ENCODE data around the gene TMEM252. TPM values are rescaled to one million over a fixed set of nuclear protein-coding genes. Genes with fewer than 3 reads are reported as not detected.

The TMEM252 gene
- not detected in 2 replicates for total RNA-seq

GRCh38 chr9:68540712-68541535 is at the start of gene TMEM252:
Gene TMEM252, minus strand, starts transcription at chr9:68540883. Its CDS starts 69 bp downstream, at chr9:68540814.

Other genes with a start within 250 kb of the TMEM252 start
- gene FOXD4L3, start 238.0 kb downstream of the TMEM252 start, total RNA-seq = 0.27 TPM in 1 of 2 replicates, not detected in the other
- gene PGM5, start 184.3 kb downstream of the TMEM252 start, total RNA-seq = 0.27 and 0.93 TPM in 2 replicates
- gene PIP5K1B, start 164.4 kb upstream of the TMEM252 start, total RNA-seq = not detected in 2 replicates

Measured in thoracic aorta endothelial cell (primary cell).